Measurements from ENCODE around the gene GLP1R. TPM values are rescaled to one million over a fixed set of nuclear protein-coding genes. Genes with fewer than 3 reads are reported as not detected.

Gene GLP1R
- polyA plus RNA-seq, 1 donor (not counting 4 experiments of a cell fraction or from before 2014, with no cell fraction given), result not detected

DNA sequence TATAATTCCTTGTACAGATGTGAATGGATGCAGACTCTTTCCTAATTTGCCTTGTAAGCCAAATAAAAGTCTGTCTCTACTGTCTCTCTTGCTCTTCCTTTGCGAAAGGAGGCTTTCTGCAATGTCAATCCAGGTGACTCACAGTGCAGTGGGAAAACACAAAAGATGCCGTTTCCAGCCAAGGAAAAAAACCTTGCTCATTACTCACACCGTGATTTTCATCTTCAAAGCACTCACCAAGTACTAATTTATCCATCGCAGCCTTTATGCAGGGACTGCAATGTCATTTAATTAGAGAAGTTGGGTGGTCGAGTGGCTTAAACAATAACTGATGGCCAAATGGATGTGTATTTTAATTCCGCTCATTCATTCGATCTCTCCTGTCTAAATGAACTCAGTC is 42.6 kb downstream of the GLP1R start:
- Histone ChIP-seq H3K36me3 (ENCODE audit: control insufficient read depth in 2 of 2, extremely low read depth in 1 of 2, insufficient read depth in 2 of 2, low read length in 2 of 2) (no peaks in the 10 kb centered on the region), H3K27ac (ENCODE audit: control insufficient read depth, insufficient read depth, low read length) (no peak overlapping the region), H3K27me3 (ENCODE audit: control insufficient read depth, extremely low read depth, insufficient read depth, low read length) (no peaks in the 10 kb centered on the region), H3K9me3 (ENCODE audit: control insufficient read depth, low read depth, low read length) (no peaks in the 10 kb centered on the region), H3K4me2 (ENCODE audit: control insufficient read depth, extremely low read depth, insufficient read depth, low read depth, low read length) (no peak overlapping the region), H2AFZ (ENCODE audit: control insufficient read depth, low read length) (no peak overlapping the region), H4K20me1 (ENCODE audit: control insufficient read depth, extremely low read depth, insufficient read depth, low read length) (no peaks in the 10 kb centered on the region), H3K79me2 (ENCODE audit: control insufficient read depth, insufficient read depth, low read length) (no peaks in the 10 kb centered on the region), H3K4me1 (ENCODE audit: control insufficient read depth, extremely low read depth, insufficient read depth, low read length) (no peaks in the 10 kb centered on the region), H3K9ac (ENCODE audit: control insufficient read depth, extremely low read depth, insufficient read depth, low read length) (no peak overlapping the region), H3K4me3 (ENCODE audit: control insufficient read depth in 2 of 3, extremely low read depth in 1 of 3, insufficient read depth in 2 of 3, low read depth in 1 of 3, low read length in 3 of 3) (no peak overlapping the region), H3K9me1 (ENCODE audit: control insufficient read depth, extremely low read depth, insufficient read depth, low read length) (no peaks in the 10 kb centered on the region)
- no peak for DNase-seq (ENCODE audit: low read depth, low spot score)
- TF ChIP-seq, protein P1, sequence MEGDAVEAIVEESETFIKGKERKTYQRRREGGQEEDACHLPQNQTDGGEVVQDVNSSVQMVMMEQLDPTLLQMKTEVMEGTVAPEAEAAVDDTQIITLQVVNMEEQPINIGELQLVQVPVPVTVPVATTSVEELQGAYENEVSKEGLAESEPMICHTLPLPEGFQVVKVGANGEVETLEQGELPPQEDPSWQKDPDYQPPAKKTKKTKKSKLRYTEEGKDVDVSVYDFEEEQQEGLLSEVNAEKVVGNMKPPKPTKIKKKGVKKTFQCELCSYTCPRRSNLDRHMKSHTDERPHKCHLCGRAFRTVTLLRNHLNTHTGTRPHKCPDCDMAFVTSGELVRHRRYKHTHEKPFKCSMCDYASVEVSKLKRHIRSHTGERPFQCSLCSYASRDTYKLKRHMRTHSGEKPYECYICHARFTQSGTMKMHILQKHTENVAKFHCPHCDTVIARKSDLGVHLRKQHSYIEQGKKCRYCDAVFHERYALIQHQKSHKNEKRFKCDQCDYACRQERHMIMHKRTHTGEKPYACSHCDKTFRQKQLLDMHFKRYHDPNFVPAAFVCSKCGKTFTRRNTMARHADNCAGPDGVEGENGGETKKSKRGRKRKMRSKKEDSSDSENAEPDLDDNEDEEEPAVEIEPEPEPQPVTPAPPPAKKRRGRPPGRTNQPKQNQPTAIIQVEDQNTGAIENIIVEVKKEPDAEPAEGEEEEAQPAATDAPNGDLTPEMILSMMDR (optimal IDR thresholded peaks at IDR 0.05 in 1 of 3, IDR thresholded peaks at IDR 0.05 in 1 of 3, conservative IDR thresholded peaks at IDR 0.05 in 1 of 3; ENCODE audit: extremely low read depth in 1 of 3, insufficient read depth in 2 of 3, low read length in 3 of 3), result no peak
- no peak for TF ChIP-seq EZH2 (IDR thresholded peaks at IDR 0.05; ENCODE audit: low read length)
- FAIRE-seq, result no peak
- dilution Hi-C loops (cut with MboI; ENCODE audit: extremely low pct_ligation_motif_present, low sequenced_read_pairs), result no loop called here

DNA sequence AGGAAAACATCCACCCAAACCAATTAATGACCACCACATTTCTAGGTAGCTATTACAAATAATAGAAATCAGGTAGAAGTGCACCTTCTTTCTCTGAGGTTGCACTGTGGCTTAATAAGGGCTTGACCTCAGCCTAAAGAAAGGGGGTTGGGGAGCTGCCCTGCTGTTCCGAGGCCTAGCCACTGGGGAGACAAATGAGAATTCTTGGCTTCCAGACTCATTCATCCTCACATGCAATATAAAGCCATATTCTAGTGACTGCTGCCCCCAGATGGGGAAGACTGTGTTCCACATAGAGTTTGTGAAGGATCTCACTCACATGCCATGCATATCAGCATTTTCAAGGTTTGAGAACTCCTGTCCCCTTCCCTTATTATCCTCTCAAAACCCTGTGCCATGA is 43.5 kb downstream of the GLP1R start:
- FAIRE-seq, result no peak
- Histone ChIP-seq H3K27me3 (ENCODE audit: control insufficient read depth, extremely low read depth, insufficient read depth, low read length) (no peaks in the 10 kb centered on the region), H3K79me2 (ENCODE audit: control insufficient read depth, insufficient read depth, low read length) (no peaks in the 10 kb centered on the region), H3K4me3 (ENCODE audit: control insufficient read depth in 2 of 3, extremely low read depth in 1 of 3, insufficient read depth in 2 of 3, low read depth in 1 of 3, low read length in 3 of 3) (no peak overlapping the region), H2AFZ (ENCODE audit: control insufficient read depth, low read length) (no peak overlapping the region), H3K36me3 (ENCODE audit: control insufficient read depth in 2 of 2, extremely low read depth in 1 of 2, insufficient read depth in 2 of 2, low read length in 2 of 2) (no peaks in the 10 kb centered on the region), H3K9me1 (ENCODE audit: control insufficient read depth, extremely low read depth, insufficient read depth, low read length) (no peaks in the 10 kb centered on the region), H3K9ac (ENCODE audit: control insufficient read depth, extremely low read depth, insufficient read depth, low read length) (no peak overlapping the region), H4K20me1 (ENCODE audit: control insufficient read depth, extremely low read depth, insufficient read depth, low read length) (no peaks in the 10 kb centered on the region), H3K27ac (ENCODE audit: control insufficient read depth, insufficient read depth, low read length) (no peak overlapping the region), H3K4me2 (ENCODE audit: control insufficient read depth, extremely low read depth, insufficient read depth, low read depth, low read length) (no peak overlapping the region), H3K4me1 (ENCODE audit: control insufficient read depth, extremely low read depth, insufficient read depth, low read length) (no peaks in the 10 kb centered on the region), H3K9me3 (ENCODE audit: control insufficient read depth, low read depth, low read length) (no peaks in the 10 kb centered on the region)
- DNase-seq (ENCODE audit: low read depth, low spot score), result no peak
- TF ChIP-seq EZH2 (IDR thresholded peaks at IDR 0.05; ENCODE audit: low read length), result no peak
- TF ChIP-seq, protein P1 (optimal IDR thresholded peaks at IDR 0.05 in 1 of 3, IDR thresholded peaks at IDR 0.05 in 1 of 3, conservative IDR thresholded peaks at IDR 0.05 in 1 of 3; ENCODE audit: extremely low read depth in 1 of 3, insufficient read depth in 2 of 3, low read length in 3 of 3), result peak in 2 of 3 experiments; percentile 10 to 30
- dilution Hi-C loops (cut with MboI; ENCODE audit: extremely low pct_ligation_motif_present, low sequenced_read_pairs), result no loop called here

Data from keratinocyte (primary cell).